Cortex of kidney (tissue), 1 donor: ENCODE measurements around the gene GPC6.

Source experiments
- DNase-seq: peaks from one replicate; lab custom pipeline; 2025; lab: John Stamatoyannopoulos, UW

The GPC6 gene

GRCh38 chr13:93776936-93777335 lies 550.3 kb downstream of the GPC6 start:
- no peak for DNase-seq

- DNase-seq, result no peak
Measured at GRCh38 chr13:93777504-93777903, 550.9 kb downstream of the GPC6 start.

- DNase-seq, result no peak
Measured at GRCh38 chr13:93778548-93778947, 551.9 kb downstream of the GPC6 start.

- DNase-seq, result no peak
Measured at GRCh38 chr13:93784191-93784590, 557.6 kb downstream of the GPC6 start.

GRCh38 chr13:93786846-93787489 lies 560.4 kb downstream of the GPC6 start:
- no peak for DNase-seq

GRCh38 chr13:93788456-93788855 lies 561.8 kb downstream of the GPC6 start:
- no peak for DNase-seq

- DNase-seq, result no peak
Measured at GRCh38 chr13:93789058-93789457, 562.5 kb downstream of the GPC6 start.

GRCh38 chr13:93794197-93794885 lies 567.7 kb downstream of the GPC6 start:
- DNase-seq, result no peak

GRCh38 chr13:93797463-93797862 lies 570.9 kb downstream of the GPC6 start:
- DNase-seq, result no peak

GRCh38 chr13:93800342-93800741 lies 573.7 kb downstream of the GPC6 start:
- no peak for DNase-seq

- no peak for DNase-seq
Measured at GRCh38 chr13:93805736-93806135, 579.1 kb downstream of the GPC6 start.

GRCh38 chr13:93806861-93807260 lies 580.3 kb downstream of the GPC6 start:
- DNase-seq, result no peak

GRCh38 chr13:93810264-93810663 lies 583.7 kb downstream of the GPC6 start:
- DNase-seq, result no peak

GRCh38 chr13:93811071-93811737 lies 584.6 kb downstream of the GPC6 start:
- no peak for DNase-seq

- no peak for DNase-seq
Measured at GRCh38 chr13:93811738-93812112, 585.1 kb downstream of the GPC6 start.

GRCh38 chr13:93814658-93815057 lies 588.1 kb downstream of the GPC6 start:
- DNase-seq, result no peak

GRCh38 chr13:93818345-93818744 lies 591.7 kb downstream of the GPC6 start:
- DNase-seq, result no peak

GRCh38 chr13:93819331-93819890 lies 592.8 kb downstream of the GPC6 start:
- DNase-seq, result no peak

GRCh38 chr13:93824286-93824685 lies 597.7 kb downstream of the GPC6 start:
- DNase-seq, result no peak

- no peak for DNase-seq
Measured at GRCh38 chr13:93834051-93834450, 607.4 kb downstream of the GPC6 start.

GRCh38 chr13:93843082-93843481 lies 616.5 kb downstream of the GPC6 start:
- no peak for DNase-seq

GRCh38 chr13:93847162-93847561 lies 620.6 kb downstream of the GPC6 start:
- DNase-seq, result no peak

GRCh38 chr13:93848247-93848646 lies 621.6 kb downstream of the GPC6 start:
- DNase-seq, result no peak
